Measurements from ENCODE around the gene MLLT10. TPM values are rescaled to one million over a fixed set of nuclear protein-coding genes. Genes with fewer than 3 reads are reported as not detected.

The MLLT10 gene
- total RNA-seq, 2 experiments from 2014 or later, result 38.4 to 40.1 TPM

- CTCF ChIA-PET, result interaction anchor here (1.2 kb wide), 1 partner anchor 11 kb away, joined by 3 read pairs; no protein-coding TSS in a partner anchor
- POLR2A ChIA-PET, result no interaction called here
These were observed 208.8 kb downstream of the MLLT10 start for GRCh38 chr10:21742740-21743412.

- ChIA-PET CTCF (no interaction called here), POLR2A (no interaction called here)
These were observed 210.2 kb downstream of the MLLT10 start for GRCh38 chr10:21744223-21744622.

- ChIA-PET POLR2A (no interaction called here), CTCF (no interaction called here)
These were observed 212.1 kb downstream of the MLLT10 start for GRCh38 chr10:21746118-21746517.

GRCh38 chr10:21747809-21748208 is 213.8 kb downstream of the MLLT10 start:
- ChIA-PET POLR2A (no interaction called here), CTCF (no interaction called here)

- CTCF ChIA-PET, result no interaction called here
- POLR2A ChIA-PET, result no interaction called here
These were observed 215.8 kb downstream of the MLLT10 start for GRCh38 chr10:21749788-21750187.

- ChIA-PET CTCF (no interaction called here), POLR2A (no interaction called here)
These were observed 216.4 kb downstream of the MLLT10 start for GRCh38 chr10:21750424-21750823.

GRCh38 chr10:21751341-21752310 is 217.6 kb downstream of the MLLT10 start:
- POLR2A ChIA-PET, result no interaction called here
- CTCF ChIA-PET, result no interaction called here

- ChIA-PET POLR2A (no interaction called here), CTCF (interaction anchor here (0.6 kb wide), 1 partner anchor 28 kb away, joined by 3 read pairs; no protein-coding TSS in a partner anchor)
These were observed 219.7 kb downstream of the MLLT10 start for GRCh38 chr10:21753497-21754270.

- POLR2A ChIA-PET, result no interaction called here
- CTCF ChIA-PET, result no interaction called here
These were observed 220.5 kb downstream of the MLLT10 start for GRCh38 chr10:21754410-21755011.

- ChIA-PET CTCF (no interaction called here), POLR2A (no interaction called here)
These were observed 222.7 kb downstream of the MLLT10 start for GRCh38 chr10:21756707-21757106.

GRCh38 chr10:21757185-21757901 is 223.3 kb downstream of the MLLT10 start:
- ChIA-PET CTCF (no interaction called here), POLR2A (no interaction called here)

GRCh38 chr10:21758239-21758638 is 224.2 kb downstream of the MLLT10 start:
- CTCF ChIA-PET, result no interaction called here
- POLR2A ChIA-PET, result no interaction called here

- ChIA-PET POLR2A (no interaction called here), CTCF (no interaction called here)
These were observed 224.7 kb downstream of the MLLT10 start for GRCh38 chr10:21758696-21759095.

- ChIA-PET CTCF (no interaction called here), POLR2A (no interaction called here)
These were observed 225.2 kb downstream of the MLLT10 start for GRCh38 chr10:21759232-21759631.

- CTCF ChIA-PET, result no interaction called here
- POLR2A ChIA-PET, result no interaction called here
These were observed 226.3 kb downstream of the MLLT10 start for GRCh38 chr10:21760332-21760731.

GRCh38 chr10:21764466-21765189 is 230.6 kb downstream of the MLLT10 start:
- POLR2A ChIA-PET, result no interaction called here
- CTCF ChIA-PET, result no interaction called here

- POLR2A ChIA-PET, result no interaction called here
- CTCF ChIA-PET, result no interaction called here
These were observed 235.0 kb downstream of the MLLT10 start for GRCh38 chr10:21769041-21769440.

GRCh38 chr10:21771219-21771618 is 237.2 kb downstream of the MLLT10 start:
- CTCF ChIA-PET, result no interaction called here
- POLR2A ChIA-PET, result no interaction called here

GRCh38 chr10:21776883-21777282 is 242.9 kb downstream of the MLLT10 start:
- POLR2A ChIA-PET, result no interaction called here
- CTCF ChIA-PET, result no interaction called here

All from activated CD8-positive, alpha-beta memory T cell treated with anti-CD3 and anti-CD28 coated beads for 36 hours (primary cell).